OCI-LY7 (cell line): ENCODE measurements around the gene CYBRD1. TPM values are rescaled to one million over a fixed set of nuclear protein-coding genes. Genes with fewer than 3 reads are reported as not detected.

Experiments used
- BruUV-seq: library from RNA; stranded (reverse); fragments of 400-500 nt; replicated peaks from 2 replicates; lab custom pipeline; 2021; lab: Mats Ljungman, UMichigan
- CTCF ChIA-PET: fragments of 300-600 bp; sonication (Branson Sonifier 250); formaldehyde crosslinking; loops from one replicate; lab custom pipeline; 2022; ENCODE audit warnings: antibody characterized with exemption; ENCODE audit not compliant: unreplicated experiment; lab: Charles Lee
- POLR2A ChIA-PET: fragments of 300-600 bp; sonication (Branson Sonifier 250); formaldehyde crosslinking; loops from one replicate; lab custom pipeline; 2022; ENCODE audit warnings: antibody characterized with exemption; lab: Charles Lee
- DNase-seq: peaks from one replicate; pipeline ENCODE4 v3.0.0-alpha.2; 2015; ENCODE audit warnings: low spot score
- H2AFZ ChIP-seq: fragments of 200-600 bp; sonication (generic), shearing (Covaris generic); 2 replicates; pipeline ENCODE4 v1.6.1; 2014; ENCODE audit warnings: mild to moderate bottlenecking, antibody characterized with exemption, low read length, moderate library complexity
- H3K27ac ChIP-seq: fragments of 200-600 bp; sonication (generic); 2 replicates; pipeline ENCODE4 v1.5.1; 2014; ENCODE audit warnings: mixed run types, low read depth, mild to moderate bottlenecking, moderate library complexity, low read length, inconsistent platforms; ENCODE audit not compliant: poor library complexity, severe bottlenecking
- H3K36me3 ChIP-seq: fragments of 200-600 bp; sonication (generic); 2 replicates; pipeline ENCODE4 v1.6.1; 2014; ENCODE audit warnings: mild to moderate bottlenecking, antibody characterized with exemption, low read length, moderate library complexity, mixed read lengths; ENCODE audit not compliant: insufficient read depth
- H3K4me1 ChIP-seq: fragments of 200-600 bp; sonication (generic); 2 replicates; pipeline ENCODE4 v1.5.1; 2014; ENCODE audit warnings: mild to moderate bottlenecking, low read length; ENCODE audit not compliant: insufficient read depth, poor library complexity, severe bottlenecking
- H3K4me2 ChIP-seq: fragments of 200-600 bp; sonication (generic); 2 replicates; pipeline ENCODE4 v1.6.1; 2014; ENCODE audit warnings: mild to moderate bottlenecking, low read length
- H3K4me3 ChIP-seq: fragments of 200-600 bp; sonication (generic); 2 replicates; pipeline ENCODE4 v1.5.1; 2014; ENCODE audit warnings: mild to moderate bottlenecking, low read depth, low read length; ENCODE audit not compliant: poor library complexity, severe bottlenecking
- H3K79me2 ChIP-seq: fragments of 200-600 bp; sonication (generic); 2 replicates; pipeline ENCODE4 v1.6.1; 2016; ENCODE audit warnings: low read depth, mild to moderate bottlenecking, low read length, moderate library complexity, mixed read lengths; ENCODE audit not compliant: insufficient read depth
- H3K9me2 ChIP-seq: fragments of 200-600 bp; sonication (generic); 2 replicates; pipeline ENCODE4 v1.6.1; 2016; ENCODE audit warnings: mild to moderate bottlenecking, low read length, mixed read lengths; ENCODE audit not compliant: insufficient read depth
- H3K9me3 ChIP-seq: fragments of 200-600 bp; sonication (generic); 2 replicates; pipeline ENCODE4 v1.6.1; 2014; ENCODE audit warnings: mild to moderate bottlenecking, mixed run types, low read length, mixed read lengths
- H4K20me1 ChIP-seq: fragments of 200-600 bp; sonication (generic); 2 replicates; pipeline ENCODE4 v1.6.1; 2014; ENCODE audit warnings: mild to moderate bottlenecking, antibody characterized with exemption, low read length, moderate library complexity, mixed read lengths; ENCODE audit not compliant: insufficient read depth
- CTCF ChIP-seq: fragments of 200-600 bp; sonication (generic); conservative IDR thresholded peaks from 2 replicates; pipeline ENCODE4 v1.5.1; 2014; ENCODE audit warnings: mild to moderate bottlenecking, antibody characterized with exemption, low read length, moderate library complexity, mixed read lengths
- EZH2phosphoT487 ChIP-seq: fragments of 200-600 bp; sonication (generic); IDR thresholded peaks from 2 replicates; pipeline ENCODE4 v1.6.1; 2018; ENCODE audit warnings: low read depth, borderline replicate concordance, mild to moderate bottlenecking, mixed run types, antibody characterized with exemption, low read length, moderate library complexity, mixed read lengths
- intact Hi-C: fragments of 100-400 bp; cut with micrococcal nuclease; formaldehyde crosslinking; loops from one replicate; pipeline ENCODE4 v1.10.0; 2022; ENCODE audit not compliant: unreplicated experiment
- total RNA-seq, 2 experiments: library from RNA; depleted of rRNA in 1 of 2; stranded (reverse); fragments of >200 nt in 1 of 2; shearing (Covaris generic) in 1 of 2; gene quantifications; 2 replicates each; pipeline ENCODE4 v1.2.3, GENCODE V29; 2014 to 2022

CYBRD1 gene
- total RNA-seq, 2 experiments from 2014 or later, result not detected

GRCh38 chr2:171522788-171523087 lies 464 bp downstream of the CYBRD1 start:
- no peaks in the 10 kb centered on the region for H3K4me1 ChIP-seq
- H3K79me2 ChIP-seq, result no peaks in the 10 kb centered on the region
- no peak overlapping the region; the same call in 1 of the 2 replicates for H3K4me2 ChIP-seq
- no peak overlapping the region for H3K4me3 ChIP-seq
- no peaks in the 10 kb centered on the region for H4K20me1 ChIP-seq
- TF ChIP-seq CTCF (no peak), EZH2phosphoT487 (no peak)
- no peaks in the 10 kb centered on the region for H3K36me3 ChIP-seq
- intact Hi-C loops, result no loop called here
- DNase-seq, result no peak
- no peaks in the 10 kb centered on the region for H3K9me2 ChIP-seq
- POLR2A ChIA-PET, result no interaction called here
- no peak overlapping the region for H2AFZ ChIP-seq
- H3K9me3 ChIP-seq, result no peaks in the 10 kb centered on the region
- no TSS peak for BruUV-seq
- no peak overlapping the region for H3K27ac ChIP-seq
- CTCF ChIA-PET, result no interaction called here

GRCh38 chr2:171523088-171524017 lies 1.1 kb downstream of the CYBRD1 start:
- ChIA-PET POLR2A (no interaction called here), CTCF (no interaction called here)
- H3K27ac ChIP-seq, result no peak overlapping the region

More at GRCh38 chr2:171523088-171524017, 1.1 kb downstream of the CYBRD1 start:
- Histone ChIP-seq H3K9me3 (no peaks in the 10 kb centered on the region), H4K20me1 (no peaks in the 10 kb centered on the region), H3K79me2 (no peaks in the 10 kb centered on the region), H2AFZ (no peak overlapping the region), H3K36me3 (no peaks in the 10 kb centered on the region), H3K4me3 (no peak overlapping the region), H3K9me2 (no peaks in the 10 kb centered on the region), H3K4me2 (peak overlapping the region; percentile 21; the same call in 1 of the 2 replicates), H3K4me1 (no peaks in the 10 kb centered on the region)
- intact Hi-C loops, result no loop called here
- no TSS peak for BruUV-seq
- TF ChIP-seq EZH2phosphoT487 (no peak; the same call in 1 of the 2 replicates), CTCF (no peak)
- DNase-seq, result no peak
